Loucy (cell line): Measurements from ENCODE around the gene ZNF91.

ENCODE experiments used
- EZH2phosphoT487 ChIP-seq: fragments of 200-600 bp; IDR thresholded peaks from 2 replicates; pipeline ENCODE4 v1.6.1; 2018; ENCODE audit warnings: antibody characterized with exemption, mild to moderate bottlenecking, moderate library complexity, borderline replicate concordance
- TF ChIP-seq, protein P1 (sequence below): fragments of 200-600 bp; sonication (generic); conservative IDR thresholded peaks from 2 replicates; pipeline ENCODE4 v1.5.1; 2014; ENCODE audit warnings: mild to moderate bottlenecking, antibody characterized with exemption, low read length

GRCh38 chr19:23321953-23322549, 73.2 kb downstream of the ZNF91 start:
- TF ChIP-seq, protein P1, sequence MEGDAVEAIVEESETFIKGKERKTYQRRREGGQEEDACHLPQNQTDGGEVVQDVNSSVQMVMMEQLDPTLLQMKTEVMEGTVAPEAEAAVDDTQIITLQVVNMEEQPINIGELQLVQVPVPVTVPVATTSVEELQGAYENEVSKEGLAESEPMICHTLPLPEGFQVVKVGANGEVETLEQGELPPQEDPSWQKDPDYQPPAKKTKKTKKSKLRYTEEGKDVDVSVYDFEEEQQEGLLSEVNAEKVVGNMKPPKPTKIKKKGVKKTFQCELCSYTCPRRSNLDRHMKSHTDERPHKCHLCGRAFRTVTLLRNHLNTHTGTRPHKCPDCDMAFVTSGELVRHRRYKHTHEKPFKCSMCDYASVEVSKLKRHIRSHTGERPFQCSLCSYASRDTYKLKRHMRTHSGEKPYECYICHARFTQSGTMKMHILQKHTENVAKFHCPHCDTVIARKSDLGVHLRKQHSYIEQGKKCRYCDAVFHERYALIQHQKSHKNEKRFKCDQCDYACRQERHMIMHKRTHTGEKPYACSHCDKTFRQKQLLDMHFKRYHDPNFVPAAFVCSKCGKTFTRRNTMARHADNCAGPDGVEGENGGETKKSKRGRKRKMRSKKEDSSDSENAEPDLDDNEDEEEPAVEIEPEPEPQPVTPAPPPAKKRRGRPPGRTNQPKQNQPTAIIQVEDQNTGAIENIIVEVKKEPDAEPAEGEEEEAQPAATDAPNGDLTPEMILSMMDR = no peak
- no peak for TF ChIP-seq EZH2phosphoT487
